ENCODE results near the gene KREMEN1. TPM values are rescaled to one million over a fixed set of nuclear protein-coding genes. Genes with fewer than 3 reads are reported as not detected.

The KREMEN1 gene
- total and polyA plus RNA-seq, 3 donors from 2014 or later: 42.5 to 54.9 (median 54.5) TPM

GRCh38 chr22:29206372-29207242, 133.8 kb downstream of the KREMEN1 start:
- Histone ChIP-seq H3K27me3 (no peaks in the 10 kb centered on the region), H3K4me3 (peak overlapping the region; percentile 57 to 58), H3K36me3 (ENCODE audit: low read depth, missing control alignments) (no peaks in the 10 kb centered on the region), H3K9me3 (no peaks in the 10 kb centered on the region), H3K4me1 (peaks cover 5% of the 10 kb centered on the region), H3K27ac (no peak overlapping the region)
- no peak for TF ChIP-seq POLR2A (IDR thresholded peaks at IDR 0.05)
- TF ChIP-seq CTCF (IDR thresholded peaks at IDR 0.05): no peak
- 31 to 38% methylated on average over 17 to 19 of the region's 19 CpGs for WGBS, 2 donors
- no peak for DNase-seq
- intact Hi-C loops (cut with DNase I; ENCODE audit: low total_unique reads): no loop called here

GRCh38 chr22:29207243-29207550, 134.4 kb downstream of the KREMEN1 start:
- peaks cover 5% of the 10 kb centered on the region for H3K4me1 ChIP-seq
- no peaks in the 10 kb centered on the region for H3K27me3 ChIP-seq
- no peaks in the 10 kb centered on the region for H3K9me3 ChIP-seq
- intact Hi-C loops (cut with DNase I; ENCODE audit: low total_unique reads): no loop called here
- TF ChIP-seq POLR2A (IDR thresholded peaks at IDR 0.05): no peak
- TF ChIP-seq CTCF (IDR thresholded peaks at IDR 0.05): no peak
- no peak overlapping the region for H3K4me3 ChIP-seq
- no peaks in the 10 kb centered on the region for H3K36me3 ChIP-seq (ENCODE audit: low read depth, missing control alignments)
- no peak for DNase-seq
- 93 to 94% methylated on average over 5 of the region's 5 CpGs for WGBS, 2 donors
- H3K27ac ChIP-seq: no peak overlapping the region

- Histone ChIP-seq H3K4me1 (peaks cover 5% of the 10 kb centered on the region), H3K27ac (no peak overlapping the region), H3K9me3 (no peaks in the 10 kb centered on the region), H3K27me3 (no peaks in the 10 kb centered on the region), H3K4me3 (no peak overlapping the region), H3K36me3 (ENCODE audit: low read depth, missing control alignments) (no peaks in the 10 kb centered on the region)
- TF ChIP-seq CTCF (IDR thresholded peaks at IDR 0.05): no peak
- TF ChIP-seq POLR2A (IDR thresholded peaks at IDR 0.05): no peak
- 74 to 76% methylated on average over 7 to 11 of the region's 11 CpGs for WGBS, 2 donors
- DNase-seq: no peak
- intact Hi-C loops (cut with DNase I; ENCODE audit: low total_unique reads): no loop called here
Measured at GRCh38 chr22:29207562-29208501, 135.0 kb downstream of the KREMEN1 start.

GRCh38 chr22:29208502-29208862, 135.6 kb downstream of the KREMEN1 start:
- Histone ChIP-seq H3K36me3 (ENCODE audit: low read depth, missing control alignments) (no peaks in the 10 kb centered on the region), H3K4me3 (no peak overlapping the region), H3K9me3 (no peaks in the 10 kb centered on the region), H3K4me1 (peaks cover 5% of the 10 kb centered on the region), H3K27ac (no peak overlapping the region), H3K27me3 (no peaks in the 10 kb centered on the region)
- 90 to 94% methylated on average over 4 of the region's 4 CpGs for WGBS, 2 donors
- intact Hi-C loops (cut with DNase I; ENCODE audit: low total_unique reads): no loop called here
- no peak for DNase-seq
- TF ChIP-seq POLR2A (IDR thresholded peaks at IDR 0.05) (no peak), CTCF (IDR thresholded peaks at IDR 0.05) (no peak)
